Lower leg skin (tissue), 3 donors: Measurements from ENCODE around the gene CD7.

Experiments
- POLR2A ChIP-seq, 2 donors: fragments of 450-650 bp; IDR thresholded peaks; one replicate each; pipeline ENCODE4 v1.6.1; 2016 to 2017; ENCODE audit warnings: antibody characterized with exemption in 2 of 2, mild to moderate bottlenecking in 1 of 2, moderate library complexity in 1 of 2
- TF ChIP-seq, protein P1 (sequence below), 3 donors: fragments of 450-650 bp; IDR thresholded peaks; one replicate each; pipeline ENCODE4 v1.5.1; 2016; ENCODE audit warnings: antibody characterized with exemption in 3 of 3, mild to moderate bottlenecking in 3 of 3, moderate library complexity in 2 of 3

DNA sequence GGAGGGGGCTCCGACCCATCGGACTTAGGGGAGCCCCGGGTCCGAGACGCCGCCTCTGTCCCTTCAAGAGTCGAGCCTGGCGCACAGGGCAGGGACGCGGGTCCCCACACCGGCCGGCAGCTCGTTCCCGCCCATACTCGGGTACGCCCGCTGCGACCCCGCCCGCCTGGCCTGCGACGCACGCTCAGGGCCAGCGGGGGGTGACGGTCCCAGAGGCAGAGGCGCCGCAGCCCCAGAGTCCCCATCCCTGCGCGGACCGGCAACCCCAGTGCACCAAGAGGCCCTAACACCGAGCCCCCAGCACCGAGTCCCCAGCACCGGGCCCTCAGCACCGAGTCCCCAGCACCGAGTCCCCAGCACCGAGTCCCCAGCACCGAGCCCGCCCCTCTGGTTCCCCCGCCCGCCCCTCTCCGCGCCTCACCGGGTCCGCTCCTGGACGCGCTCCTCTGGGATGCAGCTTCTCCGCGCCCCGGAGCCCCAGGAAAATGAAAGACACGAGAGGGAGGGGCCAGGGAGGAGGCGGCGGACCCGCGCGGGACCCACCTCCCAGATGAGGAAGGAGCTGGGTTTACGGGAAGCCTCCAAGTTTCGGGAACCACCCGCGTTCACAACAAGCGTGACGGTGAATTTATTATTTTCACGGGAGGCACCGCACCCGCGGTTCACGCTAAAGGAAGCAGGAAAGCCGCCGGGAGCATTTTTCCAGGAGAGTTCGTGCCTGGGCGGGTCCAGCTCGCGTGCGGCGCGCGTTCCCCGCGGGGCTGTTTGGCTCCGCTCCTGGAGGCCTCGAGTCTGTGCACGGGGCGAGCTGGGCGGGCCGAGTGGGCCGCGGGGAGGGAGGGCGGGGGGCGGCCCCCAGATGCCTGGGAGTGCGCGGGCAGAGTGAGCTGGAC, 16.1 kb upstream of the CD7 start, which contains the start of gene SECTM1:
- TF ChIP-seq, protein P1, sequence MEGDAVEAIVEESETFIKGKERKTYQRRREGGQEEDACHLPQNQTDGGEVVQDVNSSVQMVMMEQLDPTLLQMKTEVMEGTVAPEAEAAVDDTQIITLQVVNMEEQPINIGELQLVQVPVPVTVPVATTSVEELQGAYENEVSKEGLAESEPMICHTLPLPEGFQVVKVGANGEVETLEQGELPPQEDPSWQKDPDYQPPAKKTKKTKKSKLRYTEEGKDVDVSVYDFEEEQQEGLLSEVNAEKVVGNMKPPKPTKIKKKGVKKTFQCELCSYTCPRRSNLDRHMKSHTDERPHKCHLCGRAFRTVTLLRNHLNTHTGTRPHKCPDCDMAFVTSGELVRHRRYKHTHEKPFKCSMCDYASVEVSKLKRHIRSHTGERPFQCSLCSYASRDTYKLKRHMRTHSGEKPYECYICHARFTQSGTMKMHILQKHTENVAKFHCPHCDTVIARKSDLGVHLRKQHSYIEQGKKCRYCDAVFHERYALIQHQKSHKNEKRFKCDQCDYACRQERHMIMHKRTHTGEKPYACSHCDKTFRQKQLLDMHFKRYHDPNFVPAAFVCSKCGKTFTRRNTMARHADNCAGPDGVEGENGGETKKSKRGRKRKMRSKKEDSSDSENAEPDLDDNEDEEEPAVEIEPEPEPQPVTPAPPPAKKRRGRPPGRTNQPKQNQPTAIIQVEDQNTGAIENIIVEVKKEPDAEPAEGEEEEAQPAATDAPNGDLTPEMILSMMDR (IDR thresholded peaks at IDR 0.05) = no peak
- TF ChIP-seq POLR2A (IDR thresholded peaks at IDR 0.05) = no peak
